Measurements from ENCODE around the gene CHADL.

DNA sequence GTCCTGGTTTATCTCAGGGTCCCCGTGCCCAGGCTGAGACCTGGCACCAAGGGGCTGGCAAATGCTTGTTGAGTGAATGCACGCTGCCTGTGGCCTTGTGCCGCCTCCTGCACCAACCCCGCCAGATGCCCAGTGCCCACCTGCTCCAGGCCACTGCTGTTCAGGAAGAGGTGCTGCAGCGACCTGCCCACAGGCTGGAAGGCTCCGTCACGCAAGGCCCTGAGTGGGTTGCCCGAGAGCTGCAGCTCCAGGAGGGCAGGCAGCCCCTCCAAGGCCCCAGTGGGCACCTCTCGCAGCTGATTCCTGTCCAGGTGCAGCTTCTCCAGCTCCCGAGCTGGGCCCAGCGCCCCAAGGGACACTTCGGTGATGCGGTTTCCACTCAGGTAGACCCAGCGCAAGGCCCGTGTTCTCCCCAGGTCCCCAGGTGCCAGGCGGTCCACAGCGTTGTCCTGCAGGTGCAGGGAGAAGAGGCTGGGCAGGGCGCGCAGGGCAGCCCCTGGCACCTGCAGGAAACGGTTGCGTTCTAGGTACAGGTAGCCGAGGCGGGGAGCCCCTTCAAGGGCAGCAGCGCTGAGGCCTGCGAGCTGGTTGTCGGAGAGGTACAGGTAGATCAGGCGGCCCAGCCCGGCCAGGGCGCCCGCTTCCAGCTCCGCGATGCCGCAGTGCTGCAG, 3.6 kb downstream of the CHADL start:
- TF ChIP-seq GATA2 (IDR thresholded peaks at IDR 0.05; ENCODE audit: low read depth, low read length) (no peak), GATA3 (IDR thresholded peaks at IDR 0.05; ENCODE audit: low read depth, low read length) (no peak)

All from SH-SY5Y (cell line).